Hepatic stellate cell (primary cell): Measurements from ENCODE around the gene CRACR2A.

Experiments
- DNase-seq: peaks from one replicate; pipeline ENCODE4 v3.0.0; 2011; ENCODE audit warnings: low spot score

Gene CRACR2A

GRCh38 chr12:3752741-3753486 lies at the start of gene CRACR2A:
Gene CRACR2A, minus strand, starts transcription at chr12:3753109. Its CDS starts 56,110 bp downstream, at chr12:3696999.
- DNase-seq: peak; percentile 86

- DNase-seq: no peak
Observed at GRCh38 chr12:3797531-3798048, 44.7 kb upstream of the CRACR2A start.

GRCh38 chr12:3795492-3796133 lies 42.7 kb upstream of the CRACR2A start:
- DNase-seq: no peak

GRCh38 chr12:3795066-3795465 lies 42.2 kb upstream of the CRACR2A start:
- no peak for DNase-seq

GRCh38 chr12:3792623-3793288 lies 39.8 kb upstream of the CRACR2A start:
- DNase-seq: no peak

GRCh38 chr12:3791256-3791874 lies 38.5 kb upstream of the CRACR2A start:
- DNase-seq: no peak

GRCh38 chr12:3790642-3791041 lies 37.7 kb upstream of the CRACR2A start:
- no peak for DNase-seq

GRCh38 chr12:3789838-3790237 lies 36.9 kb upstream of the CRACR2A start:
- no peak for DNase-seq

GRCh38 chr12:3777206-3777809 lies 24.4 kb upstream of the CRACR2A start:
- DNase-seq: peak; percentile 38

- DNase-seq: no peak
Observed at GRCh38 chr12:3775385-3776035, 22.6 kb upstream of the CRACR2A start.

GRCh38 chr12:3772380-3772779 lies 19.5 kb upstream of the CRACR2A start:
- no peak for DNase-seq

- DNase-seq: no peak
Observed at GRCh38 chr12:3771853-3772252, 18.9 kb upstream of the CRACR2A start.

- DNase-seq: peak; percentile 58
Observed at GRCh38 chr12:3770891-3771290, 18.0 kb upstream of the CRACR2A start.

GRCh38 chr12:3768911-3769447 lies 16.1 kb upstream of the CRACR2A start:
- DNase-seq: no peak

GRCh38 chr12:3761116-3761735 lies 8.3 kb upstream of the CRACR2A start:
- peak; percentile 21 for DNase-seq

GRCh38 chr12:3759878-3760277 lies 7.0 kb upstream of the CRACR2A start:
- no peak for DNase-seq

GRCh38 chr12:3757261-3757660 lies 4.4 kb upstream of the CRACR2A start:
- no peak for DNase-seq

GRCh38 chr12:3755898-3756297 lies 3.0 kb upstream of the CRACR2A start:
- no peak for DNase-seq

- no peak for DNase-seq
Observed at GRCh38 chr12:3753544-3754284, 805 bp upstream of the CRACR2A start.

GRCh38 chr12:3752096-3752709 lies 706 bp downstream of the CRACR2A start:
- DNase-seq: peak; percentile 73
